Measurements from ENCODE around the gene OR51D1. TPM values are rescaled to one million over a fixed set of nuclear protein-coding genes. Genes with fewer than 3 reads are reported as not detected.

The OR51D1 gene
- total RNA-seq (2022; extraction: Qiagen RNA extraction) = not detected in 5 replicates

GRCh38 chr11:4636962-4637661 lies at the start of gene OR51D1:
Gene OR51D1 (plus strand): TSS chr11:4637477. CDS start chr11:4639791, 2,314 bp downstream.

GRCh38 chr11:4593739-4594138 lies 43.5 kb upstream of the OR51D1 start, which contains the start of gene OR52I1:
Gene OR52I1 (plus strand): TSS chr11:4594039. CDS start chr11:4594039, 0 bp downstream.

GRCh38 chr11:4607781-4608666 lies 29.3 kb upstream of the OR51D1 start, which contains the start of gene TRIM68:
Gene TRIM68 (minus strand): TSS chr11:4608231. CDS start chr11:4605504, 2,727 bp downstream.

GRCh38 chr11:4643682-4644081 lies 6.4 kb downstream of the OR51D1 start, which contains the start of gene OR51E1:
Gene OR51E1 (plus strand): TSS chr11:4643982. CDS start chr11:4652527, 8,545 bp downstream.

Other genes starting within 250 kb of the OR51D1 start
- 18.2 to 24.7 TPM (median 23.6 TPM) in 5 replicates for gene TRIM21, start 243.8 kb upstream of the OR51D1 start, total RNA-seq (2022; extraction: Qiagen RNA extraction)
- gene OR52K2, start 188.2 kb upstream of the OR51D1 start, total RNA-seq (2022; extraction: Qiagen RNA extraction) = not detected in 5 replicates
- not detected in 5 replicates for gene OR52K1, start 154.8 kb upstream of the OR51D1 start, total RNA-seq (2022; extraction: Qiagen RNA extraction)
- gene OR52M1, start 92.3 kb upstream of the OR51D1 start, total RNA-seq (2022; extraction: Qiagen RNA extraction) = not detected in 5 replicates
- gene OR52I2, start 55.7 kb upstream of the OR51D1 start, total RNA-seq (2022; extraction: Qiagen RNA extraction) = not detected in 5 replicates
- gene OR52I1, start 43.4 kb upstream of the OR51D1 start, total RNA-seq (2022; extraction: Qiagen RNA extraction) = not detected in 5 replicates
- gene TRIM68, start 29.2 kb upstream of the OR51D1 start, total RNA-seq (2022; extraction: Qiagen RNA extraction) = 7.7 to 10.1 TPM (median 9.7 TPM) in 5 replicates
- gene OR51E1, start 6.5 kb downstream of the OR51D1 start, total RNA-seq (2022; extraction: Qiagen RNA extraction) = not detected in 5 replicates
- not detected in 5 replicates for gene OR51E2, start 60.4 kb downstream of the OR51D1 start, total RNA-seq (2022; extraction: Qiagen RNA extraction)
- not detected in 5 replicates for gene MMP26, start 67.3 kb downstream of the OR51D1 start, total RNA-seq (2022; extraction: Qiagen RNA extraction)
- gene OR51F1, start 132.5 kb downstream of the OR51D1 start, total RNA-seq (2022; extraction: Qiagen RNA extraction) = not detected in 5 replicates
- gene OR52R1, start 166.9 kb downstream of the OR51D1 start, total RNA-seq (2022; extraction: Qiagen RNA extraction) = not detected in 5 replicates
- gene OR51F2, start 183.8 kb downstream of the OR51D1 start, total RNA-seq (2022; extraction: Qiagen RNA extraction) = not detected in 5 replicates
- gene OR51S1, start 211.7 kb downstream of the OR51D1 start, total RNA-seq (2022; extraction: Qiagen RNA extraction) = not detected in 5 replicates
- gene OR51T1, start 244.4 kb downstream of the OR51D1 start, total RNA-seq (2022; extraction: Qiagen RNA extraction) = not detected in 5 replicates

All from A549 treated with dexamethasone at 1 μM for 4 hours (cell line).